ENCODE data around the gene ADAMTS18.

The ADAMTS18 gene

GRCh38 chr16:77434022-77434529, 758 bp downstream of the ADAMTS18 start:
- DNase-seq (ENCODE audit: low spot score) = no peak

- no peak for DNase-seq (ENCODE audit: low spot score)
These were observed 1.7 kb downstream of the ADAMTS18 start for GRCh38 chr16:77433146-77433545.

GRCh38 chr16:77432264-77432663, 2.6 kb downstream of the ADAMTS18 start:
- DNase-seq (ENCODE audit: low spot score) = no peak

- no peak for DNase-seq (ENCODE audit: low spot score)
These were observed 3.8 kb downstream of the ADAMTS18 start for GRCh38 chr16:77430787-77431585.

GRCh38 chr16:77430360-77430759, 4.5 kb downstream of the ADAMTS18 start:
- no peak for DNase-seq (ENCODE audit: low spot score)

GRCh38 chr16:77424871-77425604, 9.8 kb downstream of the ADAMTS18 start:
- DNase-seq (ENCODE audit: low spot score) = no peak

- no peak for DNase-seq (ENCODE audit: low spot score)
These were observed 12.5 kb downstream of the ADAMTS18 start for GRCh38 chr16:77422196-77422784.

GRCh38 chr16:77416939-77417480, 17.8 kb downstream of the ADAMTS18 start:
- no peak for DNase-seq (ENCODE audit: low spot score)

GRCh38 chr16:77414752-77415231, 20.0 kb downstream of the ADAMTS18 start:
- no peak for DNase-seq (ENCODE audit: low spot score)

- DNase-seq (ENCODE audit: low spot score) = no peak
These were observed 24.4 kb downstream of the ADAMTS18 start for GRCh38 chr16:77410449-77410848.

- no peak for DNase-seq (ENCODE audit: low spot score)
These were observed 25.5 kb downstream of the ADAMTS18 start for GRCh38 chr16:77409311-77409710.

- DNase-seq (ENCODE audit: low spot score) = no peak
These were observed 26.2 kb downstream of the ADAMTS18 start for GRCh38 chr16:77408607-77409006.

- DNase-seq (ENCODE audit: low spot score) = no peak
These were observed 28.2 kb downstream of the ADAMTS18 start for GRCh38 chr16:77406680-77407079.

GRCh38 chr16:77404775-77405174, 30.1 kb downstream of the ADAMTS18 start:
- DNase-seq (ENCODE audit: low spot score) = no peak

GRCh38 chr16:77403732-77404131, 31.1 kb downstream of the ADAMTS18 start:
- DNase-seq (ENCODE audit: low spot score) = no peak

GRCh38 chr16:77402672-77403071, 32.2 kb downstream of the ADAMTS18 start:
- DNase-seq (ENCODE audit: low spot score) = no peak

- DNase-seq (ENCODE audit: low spot score) = no peak
These were observed 32.7 kb downstream of the ADAMTS18 start for GRCh38 chr16:77402118-77402517.

GRCh38 chr16:77399546-77399945, 35.3 kb downstream of the ADAMTS18 start:
- no peak for DNase-seq (ENCODE audit: low spot score)

- no peak for DNase-seq (ENCODE audit: low spot score)
These were observed 35.8 kb downstream of the ADAMTS18 start for GRCh38 chr16:77399066-77399465.

- DNase-seq (ENCODE audit: low spot score) = no peak
These were observed 36.3 kb downstream of the ADAMTS18 start for GRCh38 chr16:77398495-77398894.

GRCh38 chr16:77396461-77396860, 38.4 kb downstream of the ADAMTS18 start:
- no peak for DNase-seq (ENCODE audit: low spot score)

GRCh38 chr16:77394699-77395098, 40.1 kb downstream of the ADAMTS18 start:
- no peak for DNase-seq (ENCODE audit: low spot score)
